HCT116 (cell line): Measurements from ENCODE around the gene ARVCF. TPM values are rescaled to one million over a fixed set of nuclear protein-coding genes. Genes with fewer than 3 reads are reported as not detected.

Experiments used
- ATAC-seq: fragments of 200-7000 bp; cut with Tn5 transposase; 2 replicates; pipeline ENCODE4 v1.9.1; 2020; ENCODE audit warnings: mild to moderate bottlenecking, moderate library complexity
- BruUV-seq: library from RNA; stranded (reverse); fragments of 400-500 nt; replicated peaks from 2 replicates; lab custom pipeline; 2021; lab: Mats Ljungman, UMichigan
- CTCF ChIA-PET: fragments of 300-600 bp; sonication (Branson Sonifier 250); formaldehyde crosslinking; loops from one replicate; lab custom pipeline; 2021; ENCODE audit warnings: antibody characterized with exemption; lab: Charles Lee
- POLR2A ChIA-PET: fragments of 300-600, 350-600 bp; sonication (Branson Sonifier 250); formaldehyde crosslinking; loops from one replicate; lab custom pipeline; 2021; ENCODE audit warnings: antibody characterized with exemption; lab: Charles Lee
- RAD21 ChIA-PET, 2 experiments: fragments of 300-600 bp; sonication (Branson Sonifier 250); formaldehyde crosslinking; loops; one replicate each; lab custom pipeline; 2023; ENCODE audit warnings: low total read pairs in 2 of 2; ENCODE audit not compliant: uncharacterized antibody in 2 of 2, unreplicated experiment in 2 of 2, low non-redundant PET in 1 of 2; lab: Charles Lee
- DNase-seq: peaks from one replicate; pipeline ENCODE4 v3.0.0-alpha.2; 2010; ENCODE audit warnings: low read depth, low spot score
- H2AFZ ChIP-seq: fragments of 200-600 bp; shearing (Covaris generic), sonication (generic); 2 replicates; pipeline ENCODE4 v1.6.1; 2017; ENCODE audit warnings: low read depth, mixed run types, mixed read lengths, antibody characterized with exemption, low read length; ENCODE audit not compliant: poor library complexity, severe bottlenecking
- H3K27ac ChIP-seq: 2 replicates; pipeline ENCODE4 v1.5.1; 2012; ENCODE audit warnings: low read depth, low read length
- H3K27me3 ChIP-seq: fragments of 200-600 bp; sonication (generic); 2 replicates; pipeline ENCODE4 v1.6.1; 2016; ENCODE audit warnings: mixed run types, low read length, mixed read lengths; ENCODE audit not compliant: insufficient read depth
- H3K36me3 ChIP-seq, 2 experiments: fragments of 200-500 bp in 1 of 2; fragments of 200-600 bp in 1 of 2; sonication (Bioruptor generic) in 1 of 2; sonication (generic) in 1 of 2; 2 replicates each; pipeline versions ENCODE4 v1.5.1 to v1.6.1; 2014 to 2016; ENCODE audit warnings: low read length in 2 of 2, inconsistent platforms in 1 of 2, mixed read lengths in 1 of 2, mixed run types in 1 of 2; ENCODE audit not compliant: insufficient read depth in 2 of 2, control insufficient read depth in 1 of 2
- H3K4me1 ChIP-seq, 2 experiments: fragments of 200-600 bp in 1 of 2; sonication (generic) in 1 of 2; 2 replicates each; pipeline versions ENCODE4 v1.5.1 to v1.6.1; 2012 to 2017; ENCODE audit warnings: low read length in 2 of 2, inconsistent platforms in 1 of 2, mild to moderate bottlenecking in 1 of 2, mixed read lengths in 1 of 2, mixed run types in 1 of 2, moderate library complexity in 1 of 2; ENCODE audit not compliant: insufficient read depth in 2 of 2, control insufficient read depth in 1 of 2
- H3K4me2 ChIP-seq: fragments of 200-600 bp; sonication (generic); 2 replicates; pipeline ENCODE4 v1.6.1; 2017; ENCODE audit warnings: mixed run types, low read length, mixed read lengths
- H3K4me3 ChIP-seq, 2 experiments: fragments of 200-600 bp in 1 of 2; sonication (generic) in 1 of 2; replicated peaks in 1 of 2; 2 replicates each; pipeline ENCODE4 v1.5.1; 2011 to 2016; ENCODE audit warnings: low read length in 2 of 2, control low read depth in 1 of 2, low read depth in 1 of 2, mild to moderate bottlenecking in 1 of 2, mixed read lengths in 1 of 2, mixed run types in 1 of 2
- H3K79me2 ChIP-seq: fragments of 200-600 bp; sonication (generic); 2 replicates; pipeline ENCODE4 v1.6.1; 2017; ENCODE audit warnings: mild to moderate bottlenecking, mixed run types, low read length, moderate library complexity, mixed read lengths; ENCODE audit not compliant: insufficient read depth
- H3K9ac ChIP-seq: fragments of 200-600 bp; sonication (generic); 2 replicates; pipeline ENCODE4 v1.6.1; 2016; ENCODE audit warnings: low read length, mixed read lengths
- H3K9me2 ChIP-seq: fragments of 200-600 bp; sonication (generic), shearing (Covaris generic); 2 replicates; pipeline ENCODE4 v1.6.1; 2017; ENCODE audit warnings: mixed run types, mild to moderate bottlenecking, moderate library complexity; ENCODE audit not compliant: insufficient read depth
- H3K9me3 ChIP-seq, 2 experiments: fragments of 200-500 bp in 1 of 2; fragments of 200-600 bp in 1 of 2; sonication (Bioruptor generic) in 1 of 2; sonication (generic) in 1 of 2; 2 replicates each; pipeline ENCODE4 v1.6.1; 2014 to 2017; ENCODE audit warnings: low read length in 2 of 2, mixed read lengths in 2 of 2, inconsistent platforms in 1 of 2, low read depth in 1 of 2, mild to moderate bottlenecking in 1 of 2, mixed run types in 1 of 2, moderate library complexity in 1 of 2; ENCODE audit not compliant: control insufficient read depth in 1 of 2, insufficient read depth in 1 of 2
- H4K20me1 ChIP-seq: fragments of 200-600 bp; sonication (generic), shearing (Covaris generic); 2 replicates; pipeline ENCODE4 v1.6.1; 2017; ENCODE audit warnings: mixed run types, mild to moderate bottlenecking, moderate library complexity; ENCODE audit not compliant: insufficient read depth
- CBX3 ChIP-seq: IDR thresholded peaks from 2 replicates; pipeline ENCODE4 v1.6.1; 2012; ENCODE audit warnings: low read depth
- EZH2 ChIP-seq: fragments of 200-600 bp; sonication (generic); IDR thresholded peaks from 2 replicates; pipeline ENCODE4 v1.6.1; 2017; ENCODE audit warnings: antibody characterized with exemption, mixed run types
- FOSL1 ChIP-seq: IDR thresholded peaks from 2 replicates; pipeline ENCODE4 v1.6.1; 2012; ENCODE audit warnings: low read depth
- MAX ChIP-seq: IDR thresholded peaks from 2 replicates; pipeline ENCODE4 v1.6.1; 2012
- POLR2AphosphoS5 ChIP-seq: IDR thresholded peaks from 2 replicates; pipeline ENCODE4 v1.6.1; 2011; ENCODE audit warnings: mild to moderate bottlenecking, low read depth, low read length, moderate library complexity
- TCF7L2 ChIP-seq: IDR thresholded peaks from 2 replicates; pipeline ENCODE4 v1.7.0; 2011; ENCODE audit warnings: borderline replicate concordance, inconsistent platforms; ENCODE audit not compliant: insufficient read depth, insufficient read length; ENCODE audit errors: extremely low read depth
- intact Hi-C: fragments of 100-400 bp; cut with micrococcal nuclease; formaldehyde crosslinking; loops from 2 replicates; pipeline ENCODE4 v1.10.0; 2022
- total RNA-seq: library from RNA; stranded (reverse); gene quantifications from one replicate; pipeline ENCODE4 v1.2.1, GENCODE V29; 2021; ENCODE audit not compliant: unreplicated experiment
- TF ChIP-seq, protein P1 (sequence below): IDR thresholded peaks from 2 replicates; pipeline ENCODE4 v1.6.1; 2012
- TF ChIP-seq, protein P2 (sequence below): IDR thresholded peaks from 2 replicates; pipeline ENCODE4 v1.6.1; 2012; ENCODE audit warnings: low read depth

ARVCF gene
- total RNA-seq, 1 experiment from 2014 or later: 42.8 TPM

DNA sequence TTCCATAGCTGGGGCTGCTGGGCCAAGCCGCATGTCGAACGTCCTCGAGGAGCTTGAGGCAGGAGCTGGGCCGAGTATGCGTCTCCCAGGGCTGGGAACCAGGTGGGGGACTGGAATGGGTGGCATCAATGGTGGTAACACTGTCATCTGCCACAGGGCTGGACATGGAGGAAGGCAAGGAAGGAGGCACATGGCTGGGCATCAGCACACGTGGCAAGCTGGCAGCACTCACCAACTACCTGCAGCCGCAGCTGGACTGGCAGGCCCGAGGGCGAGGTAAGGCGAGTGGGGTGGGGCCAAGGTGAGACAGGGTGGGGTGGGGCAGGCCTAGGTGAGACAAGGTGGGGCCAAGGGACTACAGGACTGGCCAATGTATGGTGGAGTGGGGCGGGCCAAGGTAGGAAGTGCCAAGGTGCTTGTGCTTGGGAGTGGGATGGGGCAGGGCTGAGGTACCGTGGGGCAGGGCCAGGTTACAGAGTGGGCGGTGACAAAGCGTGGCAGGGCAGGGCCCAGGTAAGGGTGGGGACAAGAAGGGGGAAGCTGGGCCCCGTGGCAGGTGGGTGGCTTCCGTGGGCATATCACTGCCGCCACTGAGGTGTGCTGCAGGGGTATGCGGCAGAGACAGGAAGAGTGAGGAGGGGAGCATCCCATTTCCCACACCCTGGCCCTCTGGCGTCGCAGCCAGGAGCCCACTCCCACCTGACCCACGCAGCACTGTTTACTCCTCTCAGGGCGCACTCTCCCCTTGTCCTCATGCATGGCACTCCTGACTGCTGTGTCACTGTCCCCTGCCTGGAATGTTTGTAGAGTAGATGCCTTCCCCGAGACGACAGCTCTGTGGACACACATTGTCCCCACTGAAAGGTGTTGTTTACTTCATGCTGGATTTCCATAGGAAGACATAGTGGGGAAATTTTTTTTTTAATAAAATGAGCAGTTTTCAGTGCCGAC, 36.0 kb upstream of the ARVCF start:
- Histone ChIP-seq H3K4me2 (no peak overlapping the region), H3K27me3 (no peaks in the 10 kb centered on the region), H4K20me1 (no peaks in the 10 kb centered on the region), H3K9ac (no peak overlapping the region), H2AFZ (no peak overlapping the region), H3K9me3 (no peaks in the 10 kb centered on the region), H3K36me3 (peaks cover 3 to 5% of the 10 kb centered on the region in 2 experiments; a peak in 3 of 4 replicates), H3K79me2 (no peaks in the 10 kb centered on the region), H3K27ac (no peak overlapping the region), H3K4me3 (no peak overlapping the region), H3K9me2 (no peaks in the 10 kb centered on the region), H3K4me1 (no peaks in the 10 kb centered on the region)
- RAD21 ChIA-PET: no interaction called here
- CTCF ChIA-PET: no interaction called here
- DNase-seq (no peak), ATAC-seq (peak; percentile 70)
- POLR2A ChIA-PET: no interaction called here
- intact Hi-C loops: no loop called here
- BruUV-seq: no TSS peak
- TF ChIP-seq CBX3 (no peak), MAX (no peak), FOSL1 (no peak), POLR2AphosphoS5 (no peak), TCF7L2 (no peak), EZH2 (no peak)
- TF ChIP-seq, protein P1, sequence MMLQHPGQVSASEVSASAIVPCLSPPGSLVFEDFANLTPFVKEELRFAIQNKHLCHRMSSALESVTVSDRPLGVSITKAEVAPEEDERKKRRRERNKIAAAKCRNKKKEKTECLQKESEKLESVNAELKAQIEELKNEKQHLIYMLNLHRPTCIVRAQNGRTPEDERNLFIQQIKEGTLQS: no peak
- TF ChIP-seq, protein P2, sequence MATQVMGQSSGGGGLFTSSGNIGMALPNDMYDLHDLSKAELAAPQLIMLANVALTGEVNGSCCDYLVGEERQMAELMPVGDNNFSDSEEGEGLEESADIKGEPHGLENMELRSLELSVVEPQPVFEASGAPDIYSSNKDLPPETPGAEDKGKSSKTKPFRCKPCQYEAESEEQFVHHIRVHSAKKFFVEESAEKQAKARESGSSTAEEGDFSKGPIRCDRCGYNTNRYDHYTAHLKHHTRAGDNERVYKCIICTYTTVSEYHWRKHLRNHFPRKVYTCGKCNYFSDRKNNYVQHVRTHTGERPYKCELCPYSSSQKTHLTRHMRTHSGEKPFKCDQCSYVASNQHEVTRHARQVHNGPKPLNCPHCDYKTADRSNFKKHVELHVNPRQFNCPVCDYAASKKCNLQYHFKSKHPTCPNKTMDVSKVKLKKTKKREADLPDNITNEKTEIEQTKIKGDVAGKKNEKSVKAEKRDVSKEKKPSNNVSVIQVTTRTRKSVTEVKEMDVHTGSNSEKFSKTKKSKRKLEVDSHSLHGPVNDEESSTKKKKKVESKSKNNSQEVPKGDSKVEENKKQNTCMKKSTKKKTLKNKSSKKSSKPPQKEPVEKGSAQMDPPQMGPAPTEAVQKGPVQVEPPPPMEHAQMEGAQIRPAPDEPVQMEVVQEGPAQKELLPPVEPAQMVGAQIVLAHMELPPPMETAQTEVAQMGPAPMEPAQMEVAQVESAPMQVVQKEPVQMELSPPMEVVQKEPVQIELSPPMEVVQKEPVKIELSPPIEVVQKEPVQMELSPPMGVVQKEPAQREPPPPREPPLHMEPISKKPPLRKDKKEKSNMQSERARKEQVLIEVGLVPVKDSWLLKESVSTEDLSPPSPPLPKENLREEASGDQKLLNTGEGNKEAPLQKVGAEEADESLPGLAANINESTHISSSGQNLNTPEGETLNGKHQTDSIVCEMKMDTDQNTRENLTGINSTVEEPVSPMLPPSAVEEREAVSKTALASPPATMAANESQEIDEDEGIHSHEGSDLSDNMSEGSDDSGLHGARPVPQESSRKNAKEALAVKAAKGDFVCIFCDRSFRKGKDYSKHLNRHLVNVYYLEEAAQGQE: no peak
